H54 (cell line): ENCODE measurements around the gene PHEX.

Source experiments
- DNase-seq: peaks from one replicate; pipeline ENCODE4 v3.0.0; 2011; ENCODE audit warnings: low spot score, mixed read lengths; ENCODE audit not compliant: insufficient read length
- FAIRE-seq: peaks from 3 replicates; lab custom pipeline; 2011; peaks lifted over from hg19 to GRCh38; lab: Jason Lieb, UNC
- POLR2A ChIP-seq: IDR thresholded peaks from 2 replicates; pipeline ENCODE4 v1.6.1; 2011; ENCODE audit warnings: low read depth, mild to moderate bottlenecking, low read length

The PHEX gene

GRCh38 chrX:22032084-22032483 lies at the start of gene PHEX:
PHEX (plus strand) TSS chrX:22032325; CDS start chrX:22033006, 681 bp downstream.
- DNase-seq (no peak), FAIRE-seq (no peak)
- no peak for TF ChIP-seq POLR2A

- no peak for TF ChIP-seq POLR2A
Measured at GRCh38 chrX:21985332-21985777, 46.8 kb upstream of the PHEX start.

GRCh38 chrX:21986596-21986995 lies 45.5 kb upstream of the PHEX start:
- no peak for TF ChIP-seq POLR2A
- FAIRE-seq (no peak), DNase-seq (no peak)

More at GRCh38 chrX:21985332-21985777, 46.8 kb upstream of the PHEX start:
- DNase-seq (peak; percentile 7), FAIRE-seq (no peak)

- no peak for DNase-seq
- FAIRE-seq = no peak
- no peak for TF ChIP-seq POLR2A
Measured at GRCh38 chrX:21989384-21989783, 42.7 kb upstream of the PHEX start.

- no peak for DNase-seq
- no peak for TF ChIP-seq POLR2A
- no peak for FAIRE-seq
Measured at GRCh38 chrX:21990832-21991231, 41.3 kb upstream of the PHEX start.

- TF ChIP-seq POLR2A = no peak
- no peak for FAIRE-seq
- no peak for DNase-seq
Measured at GRCh38 chrX:21991504-21991903, 40.6 kb upstream of the PHEX start.

- no peak for TF ChIP-seq POLR2A
- DNase-seq (no peak), FAIRE-seq (no peak)
Measured at GRCh38 chrX:21993265-21993664, 38.9 kb upstream of the PHEX start.

GRCh38 chrX:21996872-21997455 lies 35.2 kb upstream of the PHEX start:
- FAIRE-seq (no peak), DNase-seq (no peak)
- TF ChIP-seq POLR2A = no peak

GRCh38 chrX:21998037-21998436 lies 34.1 kb upstream of the PHEX start:
- FAIRE-seq (no peak), DNase-seq (no peak)
- TF ChIP-seq POLR2A = no peak

GRCh38 chrX:22004866-22005265 lies 27.3 kb upstream of the PHEX start:
- FAIRE-seq (no peak), DNase-seq (no peak)
- no peak for TF ChIP-seq POLR2A

- no peak for FAIRE-seq
- no peak for DNase-seq
- no peak for TF ChIP-seq POLR2A
Measured at GRCh38 chrX:22012051-22012450, 20.1 kb upstream of the PHEX start.

GRCh38 chrX:22012931-22013330 lies 19.2 kb upstream of the PHEX start:
- no peak for TF ChIP-seq POLR2A
- FAIRE-seq (no peak), DNase-seq (no peak)

GRCh38 chrX:22015139-22015750 lies 16.9 kb upstream of the PHEX start:
- no peak for FAIRE-seq
- TF ChIP-seq POLR2A = no peak
- DNase-seq = no peak

- no peak for FAIRE-seq
- no peak for TF ChIP-seq POLR2A
- no peak for DNase-seq
Measured at GRCh38 chrX:22021751-22022324, 10.3 kb upstream of the PHEX start.

GRCh38 chrX:22024577-22024976 lies 7.5 kb upstream of the PHEX start:
- TF ChIP-seq POLR2A = no peak
- FAIRE-seq (no peak), DNase-seq (no peak)
